ENCODE data around the gene SPG21. TPM values are rescaled to one million over a fixed set of nuclear protein-coding genes. Genes with fewer than 3 reads are reported as not detected.

The SPG21 gene
- total RNA-seq, 1 experiment from 2014 or later, result 52.6 TPM

DNA sequence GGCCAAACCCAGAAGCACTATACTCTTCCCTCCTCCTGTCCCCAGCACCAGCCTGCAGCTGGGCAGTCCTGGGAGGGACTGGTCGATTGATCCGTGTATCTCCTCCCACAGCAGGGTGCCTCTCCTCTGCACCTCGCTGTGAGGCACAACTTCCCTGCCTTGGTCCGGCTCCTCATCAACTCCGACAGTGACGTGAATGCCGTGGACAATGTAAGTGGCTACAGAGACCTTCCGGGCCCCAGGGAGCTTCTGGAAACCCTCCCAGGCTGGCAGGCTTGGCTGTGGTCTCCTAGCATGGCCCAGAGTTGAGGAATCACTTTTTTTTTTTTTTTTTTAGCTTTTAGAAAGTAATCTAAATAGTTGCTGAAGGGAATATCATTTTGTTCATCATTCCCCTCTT is 47.4 kb downstream of the SPG21 start:
- DNase-seq (ENCODE audit: low read depth), result no peak

DNA sequence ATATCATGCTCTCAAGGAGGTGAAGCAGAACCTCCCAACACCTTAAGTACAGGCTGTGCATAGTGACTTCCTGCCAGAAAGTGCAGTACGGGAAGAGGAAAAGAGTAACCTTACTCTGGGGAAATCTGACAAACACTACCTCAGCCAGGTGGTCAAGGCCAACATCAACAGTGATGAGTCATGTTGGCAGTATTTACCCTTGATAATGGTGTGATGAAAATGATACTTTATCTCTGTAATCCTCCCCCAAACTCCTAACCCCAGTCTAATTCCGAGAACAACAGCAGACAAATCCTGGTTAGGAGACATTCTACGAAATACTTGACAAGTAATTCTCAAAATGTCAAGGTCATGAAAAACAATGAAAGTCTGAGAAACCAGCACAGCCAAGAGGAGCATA is 51.5 kb downstream of the SPG21 start:
- DNase-seq (ENCODE audit: low read depth), result no peak

DNA sequence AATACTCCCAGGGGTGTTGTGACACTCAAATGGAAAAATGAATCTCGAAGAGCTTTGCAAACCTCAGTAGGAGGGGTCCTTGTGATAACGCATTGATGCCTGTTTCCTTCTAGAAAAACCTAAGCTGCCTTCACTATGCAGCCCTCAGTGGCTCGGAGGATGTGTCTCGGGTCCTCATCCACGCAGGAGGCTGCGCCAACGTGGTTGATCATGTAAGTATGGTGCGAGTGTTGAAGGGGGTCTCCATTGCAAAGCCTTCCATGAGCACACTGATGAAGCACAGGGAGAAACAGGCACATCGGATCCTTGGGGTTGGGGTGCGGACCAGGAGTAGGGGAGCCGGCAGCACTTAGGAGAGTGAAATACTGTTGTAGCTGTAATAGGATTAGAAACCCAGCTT is 55.7 kb downstream of the SPG21 start:
- DNase-seq (ENCODE audit: low read depth), result no peak

DNA sequence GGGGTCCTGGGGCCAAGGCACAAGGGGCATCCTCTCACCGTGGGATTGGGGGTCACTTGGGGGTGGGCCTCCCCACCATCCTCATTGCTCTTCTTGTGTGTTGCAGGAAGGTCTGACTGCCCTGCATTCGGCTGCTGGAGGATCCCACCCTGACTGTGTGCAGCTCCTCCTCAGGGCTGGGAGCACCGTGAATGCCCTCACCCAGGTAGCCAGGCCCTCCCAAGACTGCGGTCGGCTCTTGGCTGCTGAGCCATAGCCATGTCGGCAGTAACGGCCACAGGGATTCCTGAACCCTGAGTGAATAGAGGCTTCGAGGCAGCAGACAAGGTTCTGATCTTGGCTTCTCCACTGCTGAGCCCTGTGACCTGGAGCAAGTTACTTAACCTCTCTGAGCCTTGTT is 58.3 kb downstream of the SPG21 start:
- no peak for DNase-seq (ENCODE audit: low read depth)

DNA sequence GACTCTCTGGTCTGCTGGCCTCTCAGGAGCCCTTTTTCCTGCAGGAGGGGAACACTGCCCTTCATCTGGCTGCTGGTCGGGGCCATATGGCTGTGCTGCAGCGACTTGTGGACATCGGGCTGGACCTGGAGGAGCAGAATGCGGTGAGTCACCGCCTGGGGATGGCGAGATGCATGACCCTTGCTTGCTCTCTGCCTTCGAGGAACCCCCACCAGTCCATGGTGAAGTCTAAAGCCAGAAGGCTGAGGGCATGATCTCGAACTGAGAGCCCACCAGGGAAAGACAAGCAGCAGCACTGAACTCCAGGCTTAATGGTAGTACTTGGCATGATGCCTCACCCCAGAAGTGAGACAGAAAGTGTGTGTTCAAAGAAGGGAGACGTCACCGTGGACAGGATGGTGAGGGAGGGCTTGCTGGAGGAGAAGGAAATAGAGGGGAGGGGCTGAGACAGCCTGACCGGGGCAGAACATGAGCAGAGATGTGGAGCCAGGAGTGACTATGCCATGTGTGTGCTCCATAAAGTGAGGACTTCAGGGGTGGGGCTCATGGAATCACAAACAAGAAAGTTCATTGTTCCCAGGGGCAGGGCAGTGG is 58.8 kb downstream of the SPG21 start:
- DNase-seq (ENCODE audit: low read depth), result peak; percentile 52

DNA sequence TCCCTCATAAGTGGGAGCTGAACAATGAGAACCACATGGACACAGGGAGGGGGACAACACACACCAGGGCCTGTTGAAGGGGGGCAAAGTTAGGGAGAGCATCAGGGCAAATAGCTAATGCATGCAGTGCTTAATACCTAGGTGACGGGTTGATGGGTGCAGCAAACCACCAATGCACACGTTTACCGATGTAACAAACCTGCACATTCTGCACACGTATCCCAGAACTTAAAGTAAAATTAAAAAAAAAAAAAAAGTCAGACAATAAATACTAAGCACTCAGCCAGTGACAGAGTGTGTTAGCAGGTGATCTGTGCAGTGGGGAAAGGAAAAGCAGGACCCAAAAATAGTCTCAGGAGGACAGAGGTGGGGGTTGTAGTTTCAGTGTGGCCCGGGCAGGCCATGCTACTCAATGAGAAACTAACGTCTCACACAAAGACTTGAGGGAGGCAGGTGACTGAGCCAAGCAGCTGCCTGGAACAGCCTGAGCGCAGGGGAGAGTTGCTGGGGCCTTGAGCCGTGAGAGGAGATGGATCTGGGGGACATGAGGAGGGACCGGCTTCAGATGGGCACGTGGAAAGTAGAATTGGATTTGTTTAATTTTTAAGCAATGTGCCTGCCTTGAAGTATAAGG is 59.6 kb downstream of the SPG21 start:
- no peak for DNase-seq (ENCODE audit: low read depth)

DNA sequence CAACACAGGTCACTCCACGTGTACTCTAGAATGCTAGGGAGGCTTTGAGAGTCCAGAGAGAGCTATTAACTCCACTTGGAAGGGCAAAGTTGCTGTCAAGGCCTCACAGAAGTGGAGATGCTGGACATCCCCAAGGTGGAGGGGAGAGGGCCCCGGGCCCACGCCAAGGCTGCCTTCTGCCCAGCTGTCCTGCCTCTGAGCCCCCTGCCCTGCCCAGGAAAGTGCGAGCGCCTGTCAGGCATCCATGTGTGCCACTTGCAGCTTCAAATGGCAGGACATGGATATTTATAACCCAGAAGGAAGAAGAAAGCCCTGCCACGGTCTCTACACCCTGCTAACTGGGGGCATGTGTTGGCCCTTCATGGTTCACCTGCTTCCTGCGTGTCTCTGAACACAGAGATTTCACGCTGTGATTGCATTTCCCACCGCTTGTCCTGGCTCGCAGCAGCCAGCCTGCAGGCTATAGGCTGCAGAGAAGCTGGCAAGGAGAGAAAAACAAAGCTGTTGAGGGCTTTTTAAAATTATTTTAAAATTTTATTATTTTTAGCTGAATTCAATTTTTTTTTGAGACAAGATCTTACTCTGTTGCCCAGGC is 61.0 kb downstream of the SPG21 start:
- DNase-seq (ENCODE audit: low read depth), result no peak

DNA sequence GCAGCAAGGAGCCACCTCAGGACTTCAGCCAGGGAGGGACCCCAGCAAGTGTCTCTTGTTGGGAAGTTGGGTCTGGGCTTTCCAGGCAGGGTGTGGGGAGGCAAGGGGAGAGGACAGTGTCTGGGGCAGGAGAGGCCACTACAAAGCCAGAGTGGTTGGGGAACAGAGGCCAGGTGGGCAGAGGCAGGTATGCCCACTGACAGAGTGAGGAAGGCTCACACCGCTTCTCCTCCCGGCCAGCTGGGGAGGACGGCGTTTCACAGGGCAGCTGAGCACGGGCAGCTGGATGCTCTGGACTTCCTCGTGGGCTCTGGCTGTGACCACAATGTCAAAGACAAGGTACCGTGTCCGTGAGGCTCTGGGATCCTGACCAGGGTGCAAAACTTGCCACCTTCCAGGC is 63.1 kb downstream of the SPG21 start:
- no peak for DNase-seq (ENCODE audit: low read depth)

DNA sequence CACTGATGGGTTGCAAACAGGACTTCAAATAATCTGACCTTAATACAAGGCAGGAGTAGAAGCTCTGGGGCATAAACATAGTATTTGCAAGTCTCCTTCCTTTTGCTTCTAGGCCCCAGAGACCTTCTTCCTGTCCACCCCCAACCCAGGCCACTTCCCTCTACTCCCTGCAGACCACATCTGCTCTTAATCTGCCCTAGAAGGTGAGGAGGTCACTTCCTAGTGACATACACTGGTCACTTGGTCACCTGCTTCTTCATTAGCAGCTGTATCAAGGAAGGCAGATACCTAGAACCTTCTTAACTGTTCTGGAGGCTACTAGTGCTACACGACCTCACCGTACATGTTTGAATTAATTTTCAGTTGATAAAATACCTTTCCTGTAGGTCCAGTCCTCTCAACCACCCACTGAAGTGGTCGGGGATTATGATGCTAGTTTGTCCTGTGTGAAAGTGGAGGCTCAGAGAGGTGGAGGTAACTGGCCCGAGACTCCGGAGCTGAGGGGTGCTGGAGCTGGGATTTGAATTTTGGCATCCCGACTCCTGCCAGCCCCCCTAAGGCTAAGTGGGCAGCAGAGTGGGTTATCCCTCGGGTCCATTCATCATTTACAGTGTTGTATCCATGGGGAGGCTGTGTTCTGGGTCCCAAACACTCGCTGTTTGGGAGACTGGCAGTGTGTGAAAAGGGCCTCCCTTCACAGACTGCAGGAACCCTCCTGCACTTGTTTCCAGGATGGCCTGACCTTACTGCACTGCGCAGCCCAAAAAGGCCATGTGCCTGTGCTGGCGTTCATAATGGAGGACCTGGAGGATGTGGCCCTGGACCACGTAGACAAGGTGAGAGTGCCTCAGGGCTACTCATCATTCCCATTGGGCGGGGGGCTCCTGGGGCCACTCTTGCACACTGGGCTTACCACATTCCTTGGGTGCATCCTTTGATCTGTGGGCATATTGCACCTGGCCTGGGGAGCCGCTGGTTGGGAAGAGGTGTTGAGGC is 64.1 kb downstream of the SPG21 start:
- DNase-seq (ENCODE audit: low read depth), result no peak

DNA sequence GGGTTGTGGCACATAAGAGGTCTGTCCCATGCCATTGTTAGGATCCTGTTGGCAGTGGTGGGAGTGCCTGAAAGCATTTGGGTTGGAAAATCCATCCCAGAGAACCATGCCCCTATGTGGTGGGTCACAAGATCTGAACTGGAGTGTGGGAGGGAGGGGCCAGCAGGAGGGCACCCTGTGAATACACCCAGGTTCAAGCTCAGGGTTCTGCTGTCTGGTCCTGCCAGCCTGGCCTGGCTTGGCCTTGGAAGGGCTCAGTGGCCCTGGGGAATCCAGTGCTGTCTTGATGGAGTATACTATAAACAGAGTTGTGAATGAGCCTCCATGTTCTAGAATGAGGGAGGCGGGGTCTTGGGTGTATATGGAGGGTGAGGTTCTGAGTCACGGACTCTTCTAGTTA is 66.2 kb downstream of the SPG21 start:
- no peak for DNase-seq (ENCODE audit: low read depth)

DNA sequence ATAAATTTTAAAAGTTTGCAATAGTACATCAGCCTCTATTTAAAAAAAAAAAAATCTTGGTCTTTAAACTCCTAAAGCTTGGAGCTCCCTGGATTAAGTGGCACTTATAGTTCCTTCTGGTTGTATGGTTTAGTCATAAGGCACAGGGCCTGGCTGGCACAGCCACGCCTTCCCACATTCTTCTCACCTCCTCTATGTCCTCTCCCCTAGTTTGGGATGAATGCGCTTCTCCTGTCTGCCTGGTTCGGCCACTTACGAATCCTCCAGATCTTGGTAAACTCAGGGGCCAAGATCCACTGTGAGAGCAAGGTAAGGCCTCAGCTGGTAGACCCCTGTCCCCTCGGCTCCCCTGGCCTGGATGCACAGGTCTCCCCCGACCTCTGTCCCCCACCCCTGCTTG is 68.0 kb downstream of the SPG21 start:
- no peak for DNase-seq (ENCODE audit: low read depth)

DNA sequence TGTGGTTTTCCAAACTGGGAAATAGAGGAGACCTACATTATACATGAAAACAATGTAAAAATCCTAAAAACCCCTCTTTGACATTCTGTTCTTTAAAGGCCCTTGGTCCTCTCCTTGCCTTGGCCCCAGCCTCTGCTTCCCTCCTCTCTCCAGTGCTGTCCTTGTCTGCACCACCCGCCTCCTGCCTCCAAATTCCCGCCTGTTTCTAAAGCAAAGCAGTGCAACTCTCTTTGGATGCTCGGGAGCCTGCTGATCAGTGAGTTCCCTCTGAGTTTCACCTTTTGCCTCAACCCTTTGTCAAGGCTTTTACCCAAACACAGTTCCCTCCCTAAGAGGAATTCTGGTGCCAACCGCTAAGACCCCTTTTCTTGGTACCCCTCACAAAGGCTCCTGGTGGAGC is 70.0 kb downstream of the SPG21 start:
- DNase-seq (ENCODE audit: low read depth), result no peak

DNA sequence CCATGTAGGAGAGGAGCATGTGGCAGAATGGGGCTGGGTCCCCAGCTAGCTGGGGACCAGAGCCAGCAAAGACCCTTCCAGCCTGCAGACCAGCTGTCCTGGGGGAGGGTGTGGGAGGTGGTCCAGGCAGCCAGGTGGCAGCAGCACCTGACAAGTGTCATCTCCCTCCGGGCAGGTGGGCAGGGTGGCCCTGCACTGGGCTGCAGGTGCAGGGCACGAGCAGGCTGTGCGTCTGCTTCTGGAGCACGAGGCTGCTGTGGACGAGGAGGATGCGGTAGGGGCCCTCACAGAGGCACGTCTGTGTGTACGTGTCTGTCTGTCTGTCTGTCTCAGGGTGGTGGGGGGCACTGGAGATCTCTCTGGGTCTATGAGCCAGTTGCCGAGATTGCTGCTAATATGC is 72.5 kb downstream of the SPG21 start:
- no peak for DNase-seq (ENCODE audit: low read depth)

DNA sequence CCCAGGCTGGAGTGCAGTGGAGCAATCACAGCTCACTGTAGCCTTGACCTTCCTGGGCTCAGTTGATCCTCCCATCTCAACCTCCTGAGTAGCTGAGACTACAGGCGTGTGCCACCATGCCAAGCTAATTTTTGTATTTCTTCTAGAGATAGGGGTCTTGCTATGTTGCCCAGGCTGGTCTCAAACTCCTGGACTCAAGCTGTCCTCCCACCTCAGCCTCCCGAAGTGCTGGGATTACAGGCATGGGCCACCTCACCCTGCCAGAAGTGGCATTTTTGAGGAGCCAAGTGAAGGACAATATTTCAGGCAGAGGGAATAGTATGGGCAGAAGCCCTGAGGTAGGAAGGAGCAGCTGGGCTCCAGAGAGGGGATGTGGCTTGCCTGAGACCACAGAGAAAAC is 73.3 kb downstream of the SPG21 start:
- DNase-seq (ENCODE audit: low read depth), result no peak

DNA sequence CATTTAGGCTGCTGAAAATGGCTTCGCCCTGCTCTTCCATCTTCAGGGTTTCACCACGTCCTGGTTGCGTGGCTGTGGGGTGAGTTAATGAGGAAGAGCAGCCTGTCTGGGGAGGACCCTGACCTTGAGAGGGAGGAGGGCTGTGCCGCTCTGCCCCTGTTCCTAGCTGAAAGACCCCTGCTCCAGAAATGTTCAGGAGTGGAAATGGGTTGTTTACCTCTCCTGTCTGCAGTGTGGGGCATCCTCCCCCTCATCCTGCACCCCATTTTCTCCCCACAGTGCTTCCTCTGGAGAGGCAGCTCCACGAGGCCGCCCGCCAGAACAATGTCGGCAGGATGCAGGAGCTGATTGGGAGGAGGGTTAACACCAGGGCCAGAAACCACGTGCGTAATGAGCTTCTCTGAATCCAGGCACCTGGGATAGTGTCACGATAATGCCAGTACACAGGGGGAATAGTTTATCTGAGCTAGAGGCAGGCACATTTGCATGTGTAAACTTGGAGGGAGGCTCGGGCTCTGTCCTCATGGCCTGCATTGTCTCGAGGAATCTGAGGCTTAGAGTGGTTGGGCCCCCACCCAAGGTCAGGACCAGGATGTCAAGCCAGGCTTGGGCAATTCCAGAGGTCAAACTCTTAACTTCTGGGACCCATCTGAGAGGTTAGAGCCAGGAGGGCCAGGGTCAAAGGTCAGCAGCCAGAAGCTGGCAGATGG is 74.0 kb downstream of the SPG21 start:
- DNase-seq (ENCODE audit: low read depth), result no peak

Other genes with a start within 250 kb of the SPG21 start
- gene RBPMS2, start 214.3 kb downstream of the SPG21 start, total RNA-seq (2014; rRNA removed; shearing (Covaris generic)), result 0.14 TPM in 1 of 2 replicates, not detected in the other
- 15.3 and 15.6 TPM in 2 replicates for gene PIF1, start 164.3 kb downstream of the SPG21 start, total RNA-seq (2014; rRNA removed; shearing (Covaris generic))
- gene PLEKHO2, start 148.0 kb downstream of the SPG21 start, total RNA-seq (2014; rRNA removed; shearing (Covaris generic)), result 11.5 and 13.3 TPM in 2 replicates
- 1.4 and 2.0 TPM in 2 replicates for gene ANKDD1A, start 78.0 kb downstream of the SPG21 start, total RNA-seq (2014; rRNA removed; shearing (Covaris generic))
- gene MTFMT, start 39.7 kb upstream of the SPG21 start, total RNA-seq (2014; rRNA removed; shearing (Covaris generic)), result 23.7 and 32.2 TPM in 2 replicates
- gene SLC51B, start 55.5 kb upstream of the SPG21 start, total RNA-seq (2014; rRNA removed; shearing (Covaris generic)), result not detected in 2 replicates
- not detected in 2 replicates for gene RASL12, start 78.1 kb upstream of the SPG21 start, total RNA-seq (2014; rRNA removed; shearing (Covaris generic))
- gene KBTBD13, start 86.8 kb upstream of the SPG21 start, total RNA-seq (2014; rRNA removed; shearing (Covaris generic)), result not detected in 2 replicates
- gene UBAP1L, start 125.3 kb upstream of the SPG21 start, total RNA-seq (2014; rRNA removed; shearing (Covaris generic)), result 0.37 and 0.47 TPM in 2 replicates
- 15.4 and 16.4 TPM in 2 replicates for gene PDCD7, start 143.9 kb upstream of the SPG21 start, total RNA-seq (2014; rRNA removed; shearing (Covaris generic))
- 25.7 and 38.8 TPM in 2 replicates for gene CLPX, start 195.4 kb upstream of the SPG21 start, total RNA-seq (2014; rRNA removed; shearing (Covaris generic))
- gene CILP, start 221.6 kb upstream of the SPG21 start, total RNA-seq (2014; rRNA removed; shearing (Covaris generic)), result 1.1 and 1.2 TPM in 2 replicates

All from HT1080 (cell line).